ENCODE results near the gene HOMER1.

GRCh38 chr5:79536193-79536906 is 22.4 kb upstream of the HOMER1 start:
- TF ChIP-seq CTCF (conservative IDR thresholded peaks at IDR 0.05 in 1 of 2, IDR thresholded peaks at IDR 0.05 in 1 of 2; ENCODE audit: extremely low read depth in 1 of 2, insufficient read depth in 1 of 2, low read depth in 1 of 2, low read length in 2 of 2) (no peak), EZH2 (IDR thresholded peaks at IDR 0.05; ENCODE audit: borderline replicate concordance, low read length) (no peak)

Data from mammary epithelial cell (primary cell).